GM18508 (cell line): ENCODE results near the gene CRLF2.
"Not testable (repeated sequence)": the region's sequence is repeated elsewhere in the genome, so short reads cannot be mapped to it uniquely, and the experiment has no call there.

Experiments used
- ATAC-seq: cut with Tn5 transposase; IDR thresholded peaks from one replicate; pipeline ENCODE4 v1.9.1; 2021; ENCODE audit warnings: moderate number of reproducible peaks; ENCODE audit not compliant: insufficient read depth, unreplicated experiment

The CRLF2 gene

GRCh38 chrX:1215123-1215823 lies 2.8 kb upstream of the CRLF2 start:
- no peak for ATAC-seq

- no peak for ATAC-seq
Observed at GRCh38 chrX:1213971-1214370, 1.5 kb upstream of the CRLF2 start.

- ATAC-seq, result no peak
Observed at GRCh38 chrX:1210844-1211243, 1.6 kb downstream of the CRLF2 start.

GRCh38 chrX:1207496-1208025 lies 4.9 kb downstream of the CRLF2 start:
- ATAC-seq, result no peak

- ATAC-seq, result no peak
Observed at GRCh38 chrX:1205681-1206611, 6.5 kb downstream of the CRLF2 start.

- ATAC-seq, result no peak
Observed at GRCh38 chrX:1202251-1202650, 10.2 kb downstream of the CRLF2 start.

- no peak for ATAC-seq
Observed at GRCh38 chrX:1196436-1196835, 16.0 kb downstream of the CRLF2 start.

GRCh38 chrX:1192196-1192595 lies 20.3 kb downstream of the CRLF2 start:
- not testable (repeated sequence) for ATAC-seq

- ATAC-seq, result no peak
Observed at GRCh38 chrX:1190596-1191145, 21.8 kb downstream of the CRLF2 start.

- no peak for ATAC-seq
Observed at GRCh38 chrX:1185561-1185960, 26.9 kb downstream of the CRLF2 start.

- no peak for ATAC-seq
Observed at GRCh38 chrX:1182211-1182610, 30.2 kb downstream of the CRLF2 start.

GRCh38 chrX:1181661-1182060 lies 30.8 kb downstream of the CRLF2 start:
- not testable (repeated sequence) for ATAC-seq

GRCh38 chrX:1181170-1181569 lies 31.3 kb downstream of the CRLF2 start:
- ATAC-seq, result no peak

GRCh38 chrX:1178580-1179057 lies 33.8 kb downstream of the CRLF2 start:
- no peak for ATAC-seq

- not testable (repeated sequence) for ATAC-seq
Observed at GRCh38 chrX:1176531-1177320, 35.7 kb downstream of the CRLF2 start.

- ATAC-seq, result not testable (repeated sequence)
Observed at GRCh38 chrX:1174609-1175545, 37.6 kb downstream of the CRLF2 start.

- ATAC-seq, result not testable (repeated sequence)
Observed at GRCh38 chrX:1173435-1173834, 39.0 kb downstream of the CRLF2 start.

GRCh38 chrX:1172496-1172895 lies 40.0 kb downstream of the CRLF2 start:
- ATAC-seq, result no peak

- not testable (repeated sequence) for ATAC-seq
Observed at GRCh38 chrX:1171915-1172314, 40.5 kb downstream of the CRLF2 start.
